Ovary (tissue), 3 donors: ENCODE data around the gene B3GALT5.

Experiments
- POLR2A ChIP-seq: fragments of 450-650 bp; IDR thresholded peaks from one replicate; pipeline ENCODE4 v1.6.1; 2017; ENCODE audit warnings: antibody characterized with exemption, mild to moderate bottlenecking, moderate library complexity
- TF ChIP-seq, protein P1 (sequence below), 3 donors: fragments of 450-650 bp in 2 of 3; fragments of 200-600 bp in 1 of 3; IDR thresholded peaks; one replicate each; pipeline versions ENCODE4 v1.5.1 to v1.8.0; 2016 to 2022; ENCODE audit warnings: antibody characterized with exemption in 3 of 3, mild to moderate bottlenecking in 1 of 3
- donor health status: DM: no; HTN: no; CAD: no.

DNA sequence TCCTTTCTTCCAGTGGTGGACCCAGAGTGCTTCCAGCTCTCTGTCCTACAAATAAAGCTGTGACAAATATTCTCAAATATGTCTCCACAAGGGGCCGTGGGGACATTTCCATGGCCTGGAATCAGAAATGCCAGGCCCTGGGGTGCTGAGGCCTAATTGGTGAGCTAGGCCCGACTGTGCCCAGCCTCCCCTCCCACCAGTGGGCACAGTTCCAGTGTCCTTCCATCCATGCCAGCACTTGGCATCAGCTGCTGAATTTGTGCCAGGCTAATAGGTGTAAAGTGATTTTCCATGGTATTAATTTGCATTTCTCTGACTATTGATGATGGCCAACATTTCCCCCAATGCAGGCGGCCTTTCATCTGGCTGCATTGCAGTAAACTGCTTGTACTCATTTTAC lies 48.5 kb upstream of the B3GALT5 start:
- TF ChIP-seq, protein P1, sequence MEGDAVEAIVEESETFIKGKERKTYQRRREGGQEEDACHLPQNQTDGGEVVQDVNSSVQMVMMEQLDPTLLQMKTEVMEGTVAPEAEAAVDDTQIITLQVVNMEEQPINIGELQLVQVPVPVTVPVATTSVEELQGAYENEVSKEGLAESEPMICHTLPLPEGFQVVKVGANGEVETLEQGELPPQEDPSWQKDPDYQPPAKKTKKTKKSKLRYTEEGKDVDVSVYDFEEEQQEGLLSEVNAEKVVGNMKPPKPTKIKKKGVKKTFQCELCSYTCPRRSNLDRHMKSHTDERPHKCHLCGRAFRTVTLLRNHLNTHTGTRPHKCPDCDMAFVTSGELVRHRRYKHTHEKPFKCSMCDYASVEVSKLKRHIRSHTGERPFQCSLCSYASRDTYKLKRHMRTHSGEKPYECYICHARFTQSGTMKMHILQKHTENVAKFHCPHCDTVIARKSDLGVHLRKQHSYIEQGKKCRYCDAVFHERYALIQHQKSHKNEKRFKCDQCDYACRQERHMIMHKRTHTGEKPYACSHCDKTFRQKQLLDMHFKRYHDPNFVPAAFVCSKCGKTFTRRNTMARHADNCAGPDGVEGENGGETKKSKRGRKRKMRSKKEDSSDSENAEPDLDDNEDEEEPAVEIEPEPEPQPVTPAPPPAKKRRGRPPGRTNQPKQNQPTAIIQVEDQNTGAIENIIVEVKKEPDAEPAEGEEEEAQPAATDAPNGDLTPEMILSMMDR (IDR thresholded peaks at IDR 0.05): no peak
- TF ChIP-seq POLR2A: no peak
